GM19395 (cell line): ENCODE data around the gene BAMBI.

Experiments
- ATAC-seq: cut with Tn5 transposase; IDR thresholded peaks from one replicate; pipeline ENCODE4 v1.9.1; 2021; ENCODE audit warnings: mild to moderate bottlenecking, moderate library complexity; ENCODE audit not compliant: unreplicated experiment

The BAMBI gene

DNA sequence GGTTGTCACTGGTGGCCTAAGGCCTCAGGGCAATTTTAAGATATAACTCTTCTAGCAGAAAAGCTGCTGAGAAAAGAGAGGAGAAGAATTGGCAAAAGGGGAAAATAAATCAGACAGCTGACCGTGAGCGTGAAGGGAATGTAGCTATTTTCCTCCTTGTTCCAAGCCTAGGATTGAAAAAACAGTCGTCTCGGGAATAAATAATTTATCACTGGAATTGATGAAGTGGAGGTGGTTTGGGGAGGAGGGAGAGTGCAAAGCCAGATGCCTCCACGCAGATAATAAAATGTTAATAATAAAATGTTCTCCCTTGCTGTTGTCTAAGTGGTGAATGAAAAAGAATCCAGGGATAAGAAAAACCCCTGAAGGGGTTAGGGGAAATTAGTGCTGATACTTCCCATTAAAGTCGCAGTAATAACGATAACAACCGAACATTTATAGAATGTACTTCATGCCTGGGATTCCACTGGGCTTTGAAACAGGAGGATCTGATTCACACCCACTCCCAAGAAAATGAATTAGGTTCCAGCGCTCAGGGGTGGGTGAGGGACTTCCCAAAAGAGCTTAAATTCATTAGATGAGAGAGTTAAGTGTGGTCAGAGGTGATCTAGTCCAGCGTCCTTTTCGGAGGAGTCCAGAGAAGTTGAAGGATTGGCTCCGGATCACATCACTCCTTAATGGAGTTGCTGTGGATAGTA, 27.3 kb downstream of the BAMBI start:
- no peak for ATAC-seq

DNA sequence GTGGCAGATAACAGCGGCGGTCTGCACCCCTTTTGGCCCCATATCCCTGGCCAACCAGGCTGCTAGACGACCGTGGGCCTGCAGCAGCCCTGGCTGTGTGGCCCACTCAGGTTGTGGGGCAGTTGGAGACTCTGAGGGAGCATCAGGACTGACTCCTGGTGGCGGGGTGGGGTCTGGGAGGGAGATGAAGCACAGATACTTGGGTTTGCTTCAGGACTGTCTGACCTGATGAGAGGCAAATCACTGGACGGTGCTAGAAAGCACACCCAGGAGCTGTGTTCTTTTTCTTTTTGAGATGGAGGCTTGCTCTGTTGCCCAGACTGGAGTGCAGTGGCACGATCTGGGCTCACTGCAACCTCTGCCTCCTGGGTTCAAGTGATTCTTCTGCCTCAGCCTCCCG, 28.2 kb downstream of the BAMBI start:
- no peak for ATAC-seq

DNA sequence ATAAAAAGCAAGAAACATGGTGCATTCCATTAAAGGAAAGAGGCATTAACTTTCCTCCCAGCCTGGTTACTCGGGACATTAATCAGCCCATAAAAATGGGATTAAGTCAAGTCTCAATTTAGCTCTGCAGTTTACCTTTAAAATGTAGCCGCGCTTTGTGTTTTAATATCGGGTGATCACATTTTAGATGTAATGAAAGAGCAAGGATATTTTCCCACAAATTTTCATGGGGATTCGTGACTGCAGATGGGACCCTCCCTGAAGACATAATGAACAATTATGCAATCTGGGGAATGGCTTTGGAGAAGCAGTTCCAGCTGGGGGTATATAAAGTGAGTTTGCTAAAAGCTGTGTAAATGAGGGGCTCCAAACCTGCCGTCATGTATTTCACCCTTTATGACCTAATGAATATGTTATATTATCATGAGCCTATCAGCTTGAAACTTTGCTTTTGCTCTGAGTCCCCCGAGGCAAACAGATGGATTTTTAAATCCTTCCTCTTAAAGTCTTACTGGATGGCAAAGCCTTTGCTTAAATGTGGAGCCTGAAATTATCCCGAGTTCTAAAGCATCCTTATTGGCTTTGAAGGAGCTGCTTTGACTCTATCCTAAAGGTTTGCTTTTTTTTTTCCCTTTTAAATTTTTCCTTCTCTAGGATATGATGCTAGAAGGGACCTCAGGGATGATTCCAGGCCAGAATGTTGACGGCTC, 31.8 kb downstream of the BAMBI start:
- no peak for ATAC-seq

DNA sequence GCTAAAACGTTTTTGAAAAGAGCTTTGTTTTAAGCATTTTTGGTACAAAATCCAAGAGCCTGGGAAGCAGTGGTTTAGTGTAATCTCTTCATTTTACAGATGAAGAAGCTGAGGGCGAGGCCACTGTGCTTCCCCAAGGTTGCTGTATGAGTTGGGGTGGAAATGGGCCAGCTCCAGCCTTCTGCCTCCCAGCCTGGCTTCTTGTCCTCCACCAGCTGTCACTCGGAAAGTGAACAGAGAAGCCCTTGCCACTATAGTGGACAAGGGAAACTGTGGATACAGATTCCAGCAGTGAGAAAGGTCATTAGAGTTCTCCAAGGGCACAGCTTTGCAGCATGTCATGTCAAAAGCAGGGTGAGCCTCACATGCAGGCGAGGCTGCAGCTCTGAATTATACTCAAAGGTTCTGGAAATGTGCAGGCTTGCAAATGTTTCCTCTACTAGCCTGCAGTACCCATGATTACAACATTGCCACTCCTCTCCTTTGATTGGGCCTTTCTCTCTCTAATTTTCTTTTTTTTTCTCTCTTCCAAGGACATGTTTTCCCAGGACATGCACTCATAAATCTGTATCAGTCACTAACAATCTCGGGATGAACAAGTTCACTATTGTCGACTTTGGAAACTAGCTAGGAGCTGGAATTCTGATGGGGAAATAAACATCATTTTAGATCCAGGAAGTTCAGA, 33.0 kb downstream of the BAMBI start:
- no peak for ATAC-seq

DNA sequence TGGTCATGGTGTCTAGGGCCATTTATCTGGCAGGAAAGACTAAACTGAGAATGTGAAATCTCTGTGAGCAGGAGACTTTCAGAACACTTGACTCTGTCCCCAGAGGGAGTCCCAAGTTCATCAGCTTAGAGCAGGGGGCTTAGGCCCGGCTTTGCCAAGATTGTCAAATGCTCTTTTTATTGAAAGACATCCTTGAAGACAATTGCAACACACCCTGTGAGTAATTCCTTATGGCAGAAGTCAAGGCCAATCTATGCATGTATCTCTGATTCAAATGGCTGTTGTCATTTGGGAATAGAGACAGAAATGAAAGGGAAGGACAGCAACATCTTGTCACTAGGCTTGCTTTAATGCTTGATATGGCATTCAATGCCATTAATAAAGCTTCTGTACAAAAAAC, 33.7 kb downstream of the BAMBI start:
- no peak for ATAC-seq

DNA sequence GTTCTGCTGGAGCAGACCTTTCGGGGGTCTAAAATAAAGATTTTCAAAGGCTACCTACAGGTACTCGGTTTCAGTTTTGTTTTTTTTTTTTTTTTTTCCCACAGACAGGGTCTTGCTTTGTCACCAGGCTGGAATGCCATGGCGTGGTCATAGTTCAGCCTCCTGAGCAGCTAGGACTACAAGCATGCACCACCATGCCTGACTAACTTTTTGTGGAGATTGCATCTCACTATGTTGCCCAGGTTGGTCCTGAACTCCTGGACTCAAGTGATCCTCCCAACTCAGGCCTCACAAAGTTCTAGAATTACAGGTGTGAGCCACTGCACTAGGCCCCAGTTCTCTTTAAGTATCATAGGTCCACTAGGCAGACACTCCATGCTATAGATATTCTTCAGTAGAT, 34.5 kb downstream of the BAMBI start:
- ATAC-seq, result no peak

DNA sequence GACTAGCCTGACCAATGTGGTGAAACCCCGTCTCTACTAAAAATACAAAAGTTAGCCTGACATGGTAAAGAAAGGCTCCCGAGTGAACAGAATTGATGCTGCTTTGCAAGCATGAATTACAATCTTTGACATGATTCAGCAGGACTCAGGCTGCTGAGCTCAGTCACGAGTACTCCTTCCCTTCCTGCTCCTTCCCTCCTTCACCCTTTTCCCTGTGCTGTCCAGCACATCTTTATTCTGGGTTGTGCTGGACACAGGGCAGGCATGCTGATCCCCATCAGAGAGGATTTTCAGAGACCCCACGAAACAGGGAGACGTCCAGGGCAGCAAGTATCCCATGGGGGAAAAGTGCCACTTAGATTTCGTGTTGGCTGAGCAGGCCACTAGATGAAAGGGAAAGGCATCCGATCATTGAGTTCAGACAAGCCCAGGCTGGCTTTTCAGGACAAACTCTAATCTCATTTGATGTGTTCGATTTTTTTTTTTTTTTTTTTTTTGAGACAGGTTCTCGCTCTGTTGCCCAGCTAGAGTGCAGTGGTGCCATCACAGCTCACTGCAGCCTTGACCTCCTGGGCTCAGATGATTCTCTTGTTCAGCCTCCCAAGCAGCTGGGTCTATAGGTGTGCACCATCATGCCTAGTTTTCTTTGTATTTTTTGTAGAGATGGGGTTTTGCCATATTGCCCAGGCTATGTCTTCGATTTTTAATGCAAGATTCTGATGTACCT, 36.5 kb downstream of the BAMBI start:
- no peak for ATAC-seq

DNA sequence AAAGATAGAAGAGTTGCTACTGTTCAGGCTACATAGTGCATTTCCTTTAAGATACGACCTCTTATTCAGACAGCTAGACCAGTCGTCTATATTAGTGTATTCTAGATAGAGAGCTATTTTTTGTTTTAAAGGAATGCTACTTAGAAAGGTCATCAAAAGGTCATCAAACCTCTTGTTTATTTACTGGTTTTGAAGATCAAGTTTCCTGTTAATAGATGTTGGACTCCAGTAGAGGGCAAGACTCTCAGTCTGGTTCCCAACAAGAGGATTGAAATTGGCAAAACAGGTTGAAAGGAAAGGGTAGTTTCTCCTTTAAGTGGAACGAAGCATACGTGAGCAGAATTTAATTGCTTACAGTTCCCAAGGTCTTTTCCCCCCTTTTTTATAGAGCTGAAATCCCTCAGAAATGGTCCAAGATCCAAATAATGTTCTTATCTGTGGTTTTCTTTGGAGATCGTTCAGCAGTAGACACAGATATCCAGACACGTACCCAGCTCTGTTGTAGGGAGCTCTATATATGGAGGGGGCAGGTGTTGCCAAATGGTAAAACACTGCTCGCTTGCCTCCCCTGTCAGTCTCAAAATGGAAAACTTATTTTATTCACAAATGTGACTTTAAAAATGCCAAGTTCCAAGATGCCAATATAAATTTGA, 37.2 kb downstream of the BAMBI start:
- ATAC-seq, result no peak

DNA sequence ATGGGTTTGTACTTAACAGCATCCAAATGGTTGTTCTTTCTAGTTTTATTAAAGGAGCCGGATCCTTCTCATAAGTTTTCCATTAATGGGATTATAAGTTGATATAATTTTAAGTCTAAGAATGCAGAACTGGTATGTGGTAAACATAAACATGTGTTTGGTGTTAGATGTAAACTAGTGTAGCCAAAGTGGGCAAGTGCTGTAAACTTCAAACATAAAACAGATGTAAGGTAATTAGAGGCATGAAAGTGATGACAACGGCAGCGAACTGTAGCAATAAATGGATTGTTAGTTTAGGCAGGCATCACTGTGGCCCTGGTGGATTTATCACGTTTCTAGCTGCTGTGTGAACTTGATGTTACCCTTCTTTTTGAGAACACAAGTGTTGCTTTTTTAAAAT, 37.9 kb downstream of the BAMBI start:
- no peak for ATAC-seq

DNA sequence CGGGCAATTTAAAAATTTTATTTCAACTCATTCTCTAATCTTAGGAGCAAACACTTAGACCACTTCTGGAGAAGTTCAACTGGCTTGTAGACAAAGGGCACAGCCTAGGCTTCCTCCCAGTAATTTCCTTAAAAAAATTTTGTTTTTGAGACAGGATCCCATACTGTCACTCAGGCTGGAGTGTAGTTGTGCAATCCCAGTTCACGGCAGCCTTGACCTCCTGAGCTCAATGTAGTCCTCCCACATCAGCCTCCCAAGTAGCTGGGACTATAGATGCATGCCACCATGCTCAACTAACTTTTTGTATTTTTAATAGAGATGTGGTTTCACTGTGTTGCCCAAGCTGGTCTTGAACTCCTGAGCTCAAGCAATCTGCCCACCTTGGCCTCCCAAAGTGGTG, 38.4 kb downstream of the BAMBI start:
- ATAC-seq, result no peak

DNA sequence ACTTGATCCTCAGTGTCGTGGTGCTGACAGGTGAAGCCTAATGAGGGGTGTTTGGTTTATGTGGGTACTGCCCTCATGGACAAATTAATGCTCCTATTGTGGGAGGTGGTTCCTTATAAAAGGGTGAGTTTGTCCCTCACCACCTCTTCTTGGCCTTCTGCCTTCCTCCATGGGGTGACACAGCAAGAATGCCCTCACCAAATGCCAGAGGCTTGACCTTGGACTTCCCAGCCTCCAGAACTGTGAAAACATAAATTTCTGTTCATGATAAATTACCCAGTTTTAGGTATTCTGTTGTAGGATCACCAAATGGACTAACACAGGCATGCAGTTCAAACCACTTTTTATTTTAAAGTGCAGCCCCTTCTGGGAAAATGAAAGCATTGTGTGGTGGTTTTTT, 39.4 kb downstream of the BAMBI start:
- no peak for ATAC-seq

DNA sequence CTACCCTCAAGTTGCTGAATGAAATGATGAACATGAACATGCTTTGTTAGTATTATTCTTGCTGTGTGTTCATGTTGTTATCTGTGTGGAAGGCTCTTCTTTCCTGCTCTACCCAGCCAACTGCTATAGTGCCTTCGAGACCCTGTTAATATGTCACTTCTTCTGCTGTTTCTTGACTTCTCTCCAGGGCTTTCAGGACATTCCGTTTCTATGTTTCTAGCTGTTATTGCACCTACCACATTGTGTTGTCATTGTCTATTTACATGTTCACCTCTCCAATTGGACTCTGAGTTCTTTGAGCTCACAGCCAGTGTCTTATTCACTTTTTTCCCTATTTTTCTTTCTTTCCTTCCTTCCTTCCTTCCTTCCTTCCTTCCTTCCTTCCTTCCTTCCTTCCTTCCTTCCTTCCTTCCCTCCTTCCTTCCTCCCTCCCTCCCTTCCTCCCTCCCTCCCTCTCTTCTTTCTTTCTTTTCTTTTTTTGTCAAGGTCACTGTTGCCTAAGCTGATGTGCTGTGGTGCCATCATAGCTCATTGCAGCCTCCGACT, 40.4 kb downstream of the BAMBI start:
- ATAC-seq, result no peak

DNA sequence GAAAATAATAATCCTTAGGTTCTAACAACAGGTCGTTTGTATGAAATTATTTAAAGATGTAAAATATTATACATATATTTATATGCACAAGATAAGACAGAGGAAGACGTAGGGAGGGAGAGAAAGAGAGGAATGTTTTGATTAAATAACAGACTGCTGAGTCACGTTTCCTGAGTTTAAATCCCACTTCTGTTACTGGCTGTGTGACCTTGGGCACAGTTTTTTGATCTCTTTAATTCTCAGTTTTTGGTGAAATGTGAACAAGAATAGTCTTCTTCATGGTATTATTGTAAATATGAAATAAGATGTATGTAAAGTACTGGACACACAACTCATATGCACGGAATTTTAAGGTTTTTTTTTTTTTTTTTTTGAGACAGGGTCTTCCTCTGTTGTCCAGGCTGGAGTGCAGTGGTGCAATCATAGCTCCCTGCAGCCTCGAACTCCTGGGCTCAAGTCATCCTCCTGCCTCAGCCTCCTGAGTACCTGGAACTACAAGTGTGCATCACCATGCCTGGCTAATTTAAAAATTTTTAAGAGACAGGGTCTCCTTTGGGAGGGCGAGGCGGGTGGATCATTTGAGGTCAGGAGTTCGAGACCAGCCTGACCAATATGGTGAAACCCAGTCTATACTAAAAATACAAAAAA, 42.6 kb downstream of the BAMBI start:
- no peak for ATAC-seq

DNA sequence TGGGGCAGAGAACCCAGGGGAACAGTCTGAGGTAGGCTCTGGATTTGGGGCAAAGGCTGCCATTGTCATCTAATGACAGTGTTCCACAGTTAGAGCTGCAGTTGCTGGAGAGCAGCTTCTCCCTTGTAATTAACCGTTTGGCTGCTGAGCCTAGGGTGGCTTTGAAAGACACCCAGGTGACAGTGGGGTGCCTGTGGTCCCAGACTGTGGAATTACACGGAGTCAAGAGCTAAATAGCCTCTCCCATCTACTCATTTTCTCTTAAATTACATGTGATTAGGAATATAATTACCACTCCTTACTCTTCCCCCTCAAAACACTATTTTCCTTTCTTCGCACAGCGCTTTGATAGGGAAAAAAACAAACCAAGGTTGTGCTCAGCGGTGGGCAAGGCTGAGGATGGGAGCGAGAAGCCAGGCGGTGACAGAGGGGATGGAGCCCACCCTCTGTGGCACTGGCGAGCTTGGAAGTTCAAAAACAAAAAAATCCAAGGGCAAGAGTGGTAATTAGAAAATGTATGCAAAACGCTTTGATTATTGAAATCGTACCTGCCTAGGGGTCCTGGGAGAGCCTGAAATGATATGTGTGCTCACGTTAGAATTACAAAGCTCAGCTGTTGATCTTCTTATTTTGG, 44.1 kb downstream of the BAMBI start:
- no peak for ATAC-seq

DNA sequence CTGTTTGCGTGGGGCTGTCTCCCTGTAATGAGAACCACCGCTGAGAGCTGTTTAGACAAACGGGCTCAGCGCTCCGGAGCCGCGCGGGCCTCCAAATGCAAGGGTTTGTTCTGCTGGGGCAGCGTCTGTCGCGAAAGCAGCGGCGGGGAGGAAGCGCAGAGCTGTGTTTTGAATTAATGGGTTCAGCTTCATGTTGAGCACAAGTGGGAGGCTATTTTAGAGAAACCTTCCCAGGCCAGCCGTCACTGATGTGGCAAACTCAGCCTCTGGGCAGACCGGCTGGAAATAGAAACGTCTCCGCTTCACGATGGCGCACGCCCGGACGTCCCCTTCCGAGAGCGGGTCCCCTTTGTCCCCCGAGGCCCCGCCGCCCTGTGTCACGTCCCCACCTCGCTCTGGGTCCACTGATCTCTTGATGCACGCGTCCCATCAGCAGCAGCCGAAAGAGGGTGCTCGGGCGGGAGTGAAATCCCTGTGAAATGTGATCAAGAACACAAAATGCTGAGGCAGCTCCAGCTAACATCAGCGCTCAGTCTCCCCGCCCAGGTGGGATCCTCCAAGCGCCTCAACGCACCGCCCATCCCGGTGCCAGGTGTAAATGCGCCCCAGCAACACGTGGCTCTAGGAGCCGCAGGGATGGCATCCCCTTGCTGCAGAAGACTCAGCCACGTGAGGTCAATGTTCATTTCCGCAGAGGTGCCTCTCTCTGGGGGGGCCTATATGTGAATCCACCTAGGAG, 44.9 kb downstream of the BAMBI start:
- ATAC-seq, result no peak

DNA sequence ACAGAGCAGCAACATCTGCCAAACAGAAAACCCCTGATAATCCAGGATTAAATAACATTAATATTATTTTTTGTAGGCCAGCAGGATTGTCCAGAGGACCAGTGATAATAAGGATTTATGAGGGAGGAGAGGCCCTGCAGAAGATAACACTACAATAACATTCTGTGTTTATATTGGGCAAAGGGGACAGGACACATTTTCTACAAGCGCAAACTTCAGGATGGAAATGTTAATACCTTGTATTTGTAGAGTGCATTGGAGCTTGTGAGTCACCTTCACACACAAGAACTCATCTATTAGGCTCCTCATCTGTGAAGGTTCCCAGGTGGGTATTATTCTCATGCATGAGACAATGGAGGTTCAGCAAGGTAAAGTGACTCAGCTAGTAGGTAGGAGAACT, 51.0 kb downstream of the BAMBI start:
- ATAC-seq, result no peak

DNA sequence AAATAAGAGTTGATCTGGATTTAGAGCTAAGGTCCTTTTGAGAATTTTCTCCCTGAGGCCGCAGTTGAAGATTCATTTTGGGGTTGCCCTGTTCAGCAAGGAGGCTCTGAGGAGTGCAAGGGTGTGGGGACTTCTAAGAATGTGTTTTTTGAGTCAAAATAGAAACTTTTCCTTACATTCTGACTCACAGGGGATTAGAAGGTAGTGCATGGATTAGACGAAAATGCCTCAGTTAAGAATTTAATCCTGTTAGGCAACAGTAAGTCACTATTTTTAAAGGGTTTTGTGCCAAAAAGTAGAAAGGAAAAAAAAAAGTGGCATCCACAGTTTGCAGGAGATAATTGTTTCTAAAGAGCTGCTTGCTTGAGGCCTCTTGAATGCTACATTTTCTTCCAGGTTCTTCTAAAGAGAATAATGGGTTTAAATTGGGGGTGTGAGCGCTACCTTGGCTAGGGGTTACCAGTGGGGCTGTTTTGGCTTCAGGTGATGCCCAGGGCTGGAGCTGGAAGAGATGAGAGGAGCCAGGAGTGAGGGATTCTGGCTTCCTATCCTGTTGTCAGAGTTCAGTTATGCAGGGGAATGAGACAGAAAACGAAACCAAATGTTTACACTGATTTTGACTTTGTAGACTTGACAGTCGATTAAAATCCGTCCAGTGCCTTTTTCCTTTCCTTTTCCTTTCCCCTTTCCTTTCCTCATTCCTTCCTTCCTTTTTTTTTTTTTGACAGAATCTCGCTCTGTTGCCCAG, 52.9 kb downstream of the BAMBI start:
- no peak for ATAC-seq

DNA sequence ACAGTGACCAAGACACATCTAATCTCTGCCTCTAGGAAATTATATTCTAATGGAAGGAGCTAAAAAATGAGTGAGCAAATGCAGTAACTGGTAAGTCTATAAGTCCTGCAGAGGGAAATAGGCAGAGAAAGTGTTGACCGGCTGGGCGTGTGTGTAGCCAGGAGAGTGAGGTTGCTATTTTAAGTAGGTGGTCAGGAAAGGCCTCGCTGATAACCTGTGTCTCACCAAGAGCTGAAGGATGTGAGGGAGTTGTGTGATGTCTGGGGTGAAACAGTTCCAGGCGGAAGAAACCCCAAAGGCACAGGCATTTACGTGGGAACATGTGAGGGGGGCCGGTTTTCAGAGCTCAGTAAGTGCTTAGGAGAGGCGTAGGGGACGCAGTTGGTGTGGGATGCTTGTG, 54.8 kb downstream of the BAMBI start:
- ATAC-seq, result no peak
